H9 (cell line): ENCODE measurements around the gene LRRN4CL. TPM values are rescaled to one million over a fixed set of nuclear protein-coding genes. Genes with fewer than 3 reads are reported as not detected.

Experiments used
- DNase-seq: peaks from one replicate; pipeline ENCODE4 v3.0.0-alpha.2; 2017
- H2AFZ ChIP-seq: one replicate; pipeline ENCODE4 v1.6.1; 2013; ENCODE audit warnings: mild to moderate bottlenecking, low read length, control low read depth, moderate library complexity
- H2AK5ac ChIP-seq: 2 replicates; pipeline ENCODE4 v1.6.1; 2013; ENCODE audit warnings: low read length, control low read depth, mixed read lengths; ENCODE audit not compliant: insufficient read length
- H2BK120ac ChIP-seq: one replicate; pipeline ENCODE4 v1.6.1; 2013; ENCODE audit warnings: low read depth, mild to moderate bottlenecking, low read length, control low read depth, inconsistent platforms; ENCODE audit not compliant: poor library complexity, severe bottlenecking
- H2BK12ac ChIP-seq: 2 replicates; pipeline ENCODE4 v1.6.1; 2013; ENCODE audit warnings: low read length, control low read depth, mixed read lengths, low read depth; ENCODE audit not compliant: insufficient read length
- H2BK15ac ChIP-seq: 2 replicates; pipeline ENCODE4 v1.6.1; 2013; ENCODE audit warnings: low read depth, low read length, control low read depth
- H2BK20ac ChIP-seq: one replicate; pipeline ENCODE4 v1.6.1; 2013; ENCODE audit warnings: low read depth, mild to moderate bottlenecking, low read length, control low read depth, inconsistent platforms; ENCODE audit not compliant: poor library complexity, severe bottlenecking
- H2BK5ac ChIP-seq: 2 replicates; pipeline ENCODE4 v1.6.1; 2013; ENCODE audit warnings: low read length, control low read depth, mixed read lengths; ENCODE audit not compliant: insufficient read length
- H3K14ac ChIP-seq: 2 replicates; pipeline ENCODE4 v1.6.1; 2013; ENCODE audit warnings: low read length, control low read depth; ENCODE audit not compliant: insufficient read depth
- H3K18ac ChIP-seq: 2 replicates; pipeline ENCODE4 v1.6.1; 2013; ENCODE audit warnings: low read depth, mild to moderate bottlenecking, mixed read lengths, low read length, control low read depth; ENCODE audit not compliant: insufficient read length
- H3K23ac ChIP-seq: 2 replicates; pipeline ENCODE4 v1.6.1; 2013; ENCODE audit warnings: low read length, control low read depth, mixed read lengths, low read depth; ENCODE audit not compliant: insufficient read length
- H3K23me2 ChIP-seq: 2 replicates; pipeline ENCODE4 v1.6.1; 2013; ENCODE audit warnings: low read depth, mild to moderate bottlenecking, mixed read lengths, low read length, control low read depth; ENCODE audit not compliant: insufficient read length, poor library complexity, severe bottlenecking
- H3K27ac ChIP-seq: 2 replicates; pipeline ENCODE4 v1.5.1; 2013; ENCODE audit warnings: low read length, control low read depth, mixed read lengths, low read depth; ENCODE audit not compliant: insufficient read length
- H3K27me3 ChIP-seq: 2 replicates; pipeline ENCODE4 v1.6.1; 2013; ENCODE audit warnings: low read length, control low read depth, inconsistent platforms; ENCODE audit not compliant: insufficient read depth
- H3K4ac ChIP-seq: 2 replicates; pipeline ENCODE4 v1.6.1; 2013; ENCODE audit warnings: low read depth, mild to moderate bottlenecking, control low read depth, inconsistent platforms, low read length, moderate library complexity
- H3K4me1 ChIP-seq: 2 replicates; pipeline ENCODE4 v1.6.1; 2013; ENCODE audit warnings: low read length, control low read depth, inconsistent platforms; ENCODE audit not compliant: insufficient read depth
- H3K4me2 ChIP-seq: 2 replicates; pipeline ENCODE4 v1.6.1; 2013; ENCODE audit warnings: low read length, control low read depth, mixed read lengths; ENCODE audit not compliant: insufficient read length, insufficient read depth
- H3K56ac ChIP-seq: 2 replicates; pipeline ENCODE4 v1.6.1; 2013; ENCODE audit warnings: low read depth, mild to moderate bottlenecking, mixed read lengths, low read length, control low read depth; ENCODE audit not compliant: insufficient read length
- H3K79me1 ChIP-seq: 2 replicates; pipeline ENCODE4 v1.6.1; 2013; ENCODE audit warnings: low read depth, mild to moderate bottlenecking, moderate library complexity, low read length, control low read depth, inconsistent platforms; ENCODE audit not compliant: insufficient read depth, poor library complexity, severe bottlenecking
- H3K79me2 ChIP-seq: 2 replicates; pipeline ENCODE4 v1.6.1; 2013; ENCODE audit warnings: low read length, control low read depth, inconsistent platforms; ENCODE audit not compliant: insufficient read depth
- H3K9ac ChIP-seq: 2 replicates; pipeline ENCODE4 v1.6.1; 2013; ENCODE audit warnings: low read length, control low read depth, mixed read lengths; ENCODE audit not compliant: insufficient read length; ENCODE audit errors: extremely low read depth
- H3K9me3 ChIP-seq: one replicate; pipeline ENCODE4 v1.6.1; 2013; ENCODE audit warnings: low read depth, low read length, inconsistent platforms; ENCODE audit not compliant: control insufficient read depth
- H3T11ph ChIP-seq: one replicate; pipeline ENCODE4 v1.6.1; 2013; ENCODE audit warnings: mild to moderate bottlenecking, low read length, control low read depth, inconsistent platforms
- H4K20me1 ChIP-seq: one replicate; pipeline ENCODE4 v1.6.1; 2013; ENCODE audit not compliant: control insufficient read depth, insufficient read length, insufficient read depth
- H4K5ac ChIP-seq: 2 replicates; pipeline ENCODE4 v1.6.1; 2013; ENCODE audit warnings: low read depth, mild to moderate bottlenecking, mixed read lengths, low read length, control low read depth; ENCODE audit not compliant: insufficient read length
- H4K8ac ChIP-seq: replicated peaks from 2 replicates; pipeline ENCODE4 v1.6.1; 2013; ENCODE audit warnings: low read length, control low read depth, mixed read lengths, low read depth; ENCODE audit not compliant: insufficient read length
- H4K91ac ChIP-seq: 2 replicates; pipeline ENCODE4 v1.6.1; 2013; ENCODE audit warnings: low read depth, mild to moderate bottlenecking, moderate library complexity, mixed read lengths, low read length, control low read depth; ENCODE audit not compliant: insufficient read length
- H3K27ac Mint-ChIP-seq, 3 experiments: 2 replicates in 2 of 3; 3 replicates in 1 of 3; pipeline ENCODE4 v1.8.0; 2020 to 2021; ENCODE audit warnings: mixed read lengths in 3 of 3, mild to moderate bottlenecking in 1 of 3, moderate library complexity in 1 of 3
- H3K27me3 Mint-ChIP-seq: 2 replicates; pipeline ENCODE4 v1.8.0; 2021; ENCODE audit warnings: low read depth, mild to moderate bottlenecking, moderate library complexity, mixed read lengths
- H3K36me3 Mint-ChIP-seq, 3 experiments: 2 replicates in 2 of 3; 3 replicates in 1 of 3; pipeline ENCODE4 v1.8.0; 2020 to 2021; ENCODE audit warnings: low read depth in 3 of 3, mixed read lengths in 3 of 3; ENCODE audit not compliant: insufficient read depth in 1 of 3
- H3K4me1 Mint-ChIP-seq, 2 experiments: 2 replicates each; pipeline ENCODE4 v1.8.0; 2020; ENCODE audit warnings: mixed read lengths in 2 of 2
- H3K4me3 Mint-ChIP-seq, 2 experiments: 2 replicates in 1 of 2; 3 replicates in 1 of 2; pipeline ENCODE4 v1.8.0; 2020 to 2021; ENCODE audit warnings: mild to moderate bottlenecking in 2 of 2, mixed read lengths in 2 of 2, moderate library complexity in 1 of 2
- H3K9me3 Mint-ChIP-seq, 2 experiments: 2 replicates in 1 of 2; 3 replicates in 1 of 2; pipeline ENCODE4 v1.8.0; 2020; ENCODE audit warnings: mild to moderate bottlenecking in 2 of 2, mixed read lengths in 2 of 2, moderate library complexity in 1 of 2
- CTCF ChIP-seq: fragments of 200-600 bp; sonication (generic); conservative IDR thresholded peaks from 3 replicates; pipeline ENCODE4 v1.8.0; 2021; ENCODE audit warnings: antibody characterized with exemption, mild to moderate bottlenecking
- WGBS: extraction: QIAGEN DNeasy Blood & Tissue Kit; methylation state at CpG from one replicate; pipeline ENCODE4 v1.1.7; 2013; ENCODE audit warnings: missing lambda C conversion rate, low lambda C conversion rate, mixed read lengths; ENCODE audit not compliant: insufficient read length; ENCODE audit errors: extremely low coverage; 5-methylcytosine and 5-hydroxymethylcytosine counted together
- total RNA-seq: library from RNA; stranded (reverse); gene quantifications from 2 replicates; pipeline ENCODE4 v1.2.1, GENCODE V29; 2021

LRRN4CL gene
- total RNA-seq, 1 experiment from 2014 or later, result 0.59 TPM

- Histone ChIP-seq H3K14ac (no peak overlapping the region), H2AFZ (no peak overlapping the region), H3K79me2 (peaks cover 10% of the 10 kb centered on the region; the same call in 1 of the 2 replicates), H3K23me2 (peaks cover 5% of the 10 kb centered on the region), H4K8ac (no peak overlapping the region), H3K27me3 (no peaks in the 10 kb centered on the region), H2AK5ac (no peak overlapping the region), H3K79me1 (no peaks in the 10 kb centered on the region), H3K9ac (no peak overlapping the region), H3K4ac (no peak overlapping the region), H3T11ph (no peak overlapping the region), H3K27ac (no peak overlapping the region), H3K56ac (no peak overlapping the region), H2BK5ac (no peak overlapping the region), H2BK20ac (no peak overlapping the region), H2BK120ac (no peak overlapping the region), H2BK12ac (no peak overlapping the region), H3K4me2 (no peak overlapping the region), H3K4me1 (peaks cover 3% of the 10 kb centered on the region; the same call in 1 of the 2 replicates), H3K23ac (no peak overlapping the region), H3K9me3 (no peaks in the 10 kb centered on the region), H2BK15ac (no peak overlapping the region), H4K20me1 (no peaks in the 10 kb centered on the region), H4K5ac (no peak overlapping the region), H3K18ac (no peak overlapping the region), H4K91ac (no peak overlapping the region)
- TF ChIP-seq CTCF, result no peak
- H3K4me1 Mint-ChIP-seq, result peaks cover 7 to 9% of the 10 kb centered on the region in 2 experiments
- no peaks in the 10 kb centered on the region for H3K9me3 Mint-ChIP-seq
- 0 out of 7 replicates have a peak overlapping the region, but pooled peaks of 1 of the 3 experiments have one; percentile 12 for H3K27ac Mint-ChIP-seq
- WGBS, result no CpG with 5 or more reads among the region's 8 CpGs
- H3K27me3 Mint-ChIP-seq, result no peaks in the 10 kb centered on the region
- no peak for DNase-seq
- peak overlapping the region; percentile 36 to 58; a peak in 3 of 5 replicates for H3K4me3 Mint-ChIP-seq
- peaks cover 14 to 44% (median 32%) of the 10 kb centered on the region in 3 experiments for H3K36me3 Mint-ChIP-seq
Observed at GRCh38 chr11:62644220-62644619, 45.1 kb downstream of the LRRN4CL start.

Other genes with a start within 250 kb of the LRRN4CL start
- 13.9 and 15.2 TPM in 2 replicates for gene AHNAK, start 142.7 kb downstream of the LRRN4CL start, total RNA-seq
- gene EEF1G, start 115.6 kb downstream of the LRRN4CL start, total RNA-seq, result 1,790 and 1,800 TPM in 2 replicates
- gene TUT1, start 98.0 kb downstream of the LRRN4CL start, total RNA-seq, result 20.7 and 24.9 TPM in 2 replicates
- 143 and 149 TPM in 2 replicates for gene MTA2, start 87.7 kb downstream of the LRRN4CL start, total RNA-seq
- 35.3 and 40.6 TPM in 2 replicates for gene EML3, start 76.8 kb downstream of the LRRN4CL start, total RNA-seq
- 0.79 and 1.0 TPM in 2 replicates for gene ROM1, start 76.3 kb downstream of the LRRN4CL start, total RNA-seq
- 30.6 and 30.8 TPM in 2 replicates for gene B3GAT3, start 67.5 kb downstream of the LRRN4CL start, total RNA-seq
- gene GANAB, start 42.9 kb downstream of the LRRN4CL start, total RNA-seq, result 387 TPM in 2 replicates
- 40.0 and 41.6 TPM in 2 replicates for gene INTS5, start 36.2 kb downstream of the LRRN4CL start, total RNA-seq
- 139 and 150 TPM in 2 replicates for gene C11orf98, start 24.3 kb downstream of the LRRN4CL start, total RNA-seq
- gene CSKMT, start 24.2 kb downstream of the LRRN4CL start, total RNA-seq, result 49.2 and 51.5 TPM in 2 replicates
- 11.1 and 12.3 TPM in 2 replicates for gene UQCC3, start 17.9 kb downstream of the LRRN4CL start, total RNA-seq
- gene LBHD1, start 17.3 kb downstream of the LRRN4CL start, total RNA-seq, result 9.1 and 10.4 TPM in 2 replicates
- gene UBXN1, start 10.5 kb downstream of the LRRN4CL start, total RNA-seq, result 110 and 118 TPM in 2 replicates
- 68.4 and 77.4 TPM in 2 replicates for gene BSCL2, start 17.9 kb upstream of the LRRN4CL start, total RNA-seq
- gene GNG3, start 18.1 kb upstream of the LRRN4CL start, total RNA-seq, result 3.2 and 3.4 TPM in 2 replicates
- 40.6 and 43.5 TPM in 2 replicates for gene HNRNPUL2, start 37.9 kb upstream of the LRRN4CL start, total RNA-seq
- gene TTC9C, start 39.0 kb upstream of the LRRN4CL start, total RNA-seq, result 31.6 and 33.4 TPM in 2 replicates
- 39.7 and 43.4 TPM in 2 replicates for gene ZBTB3, start 64.6 kb upstream of the LRRN4CL start, total RNA-seq
- gene POLR2G, start 72.0 kb upstream of the LRRN4CL start, total RNA-seq, result 126 and 129 TPM in 2 replicates
- 37.7 and 44.2 TPM in 2 replicates for gene TAF6L, start 81.9 kb upstream of the LRRN4CL start, total RNA-seq
- gene TMEM179B, start 97.9 kb upstream of the LRRN4CL start, total RNA-seq, result 25.0 and 25.5 TPM in 2 replicates
- 21.7 and 22.2 TPM in 2 replicates for gene TMEM223, start 102.5 kb upstream of the LRRN4CL start, total RNA-seq
- 65.5 and 69.0 TPM in 2 replicates for gene NXF1, start 115.9 kb upstream of the LRRN4CL start, total RNA-seq
- gene STX5, start 142.5 kb upstream of the LRRN4CL start, total RNA-seq, result 33.5 and 34.7 TPM in 2 replicates
- gene TEX54, start 143.3 kb upstream of the LRRN4CL start, total RNA-seq, result 0.53 and 1.2 TPM in 2 replicates
- 121 and 124 TPM in 2 replicates for gene WDR74, start 150.1 kb upstream of the LRRN4CL start, total RNA-seq
- 289 and 290 TPM in 2 replicates for gene SLC3A2, start 191.4 kb upstream of the LRRN4CL start, total RNA-seq
- gene CHRM1, start 231.8 kb upstream of the LRRN4CL start, total RNA-seq, result not detected in 2 replicates